ENCODE measurements around the gene UGCG.
"Not testable (repeated sequence)": the region's sequence is repeated elsewhere in the genome, so short reads cannot be mapped to it uniquely, and the experiment has no call there.

Gene UGCG

DNA sequence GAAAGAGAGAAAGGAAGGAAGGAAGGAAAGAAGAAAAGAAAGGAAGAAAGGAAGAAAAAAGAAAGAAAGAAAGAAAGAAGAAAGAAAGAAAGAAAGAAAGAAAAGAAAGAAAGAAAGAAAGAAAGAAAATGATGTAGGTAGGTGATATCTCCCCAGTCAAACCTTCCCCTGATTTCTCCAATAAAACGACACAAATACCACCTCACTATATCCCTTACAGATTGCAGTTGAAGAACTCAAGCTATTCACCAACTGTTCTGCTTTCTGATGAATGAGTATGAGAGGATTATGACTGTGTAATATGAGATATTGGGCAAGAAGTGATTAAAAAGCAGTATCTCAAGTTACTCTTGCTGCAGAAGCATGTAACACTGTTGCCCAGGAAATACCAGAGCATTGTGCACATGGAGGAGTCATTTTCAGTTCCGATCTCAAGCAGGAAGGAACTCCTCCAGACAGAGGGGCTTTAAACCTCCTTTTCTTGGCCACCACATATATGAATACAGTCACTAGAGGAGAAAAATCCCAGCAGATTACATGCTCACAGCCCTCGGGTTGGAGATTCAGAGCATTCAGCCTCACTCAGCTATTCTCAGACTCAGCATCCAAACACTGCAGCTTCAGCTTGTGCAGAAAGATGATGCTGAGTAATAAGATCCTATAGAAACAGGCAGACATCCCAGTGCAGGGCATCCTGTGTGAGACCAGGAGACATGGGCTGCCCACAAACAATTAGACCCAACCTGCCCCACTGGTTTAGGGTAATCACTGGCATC lies 61.4 kb downstream of the UGCG start:
- no peak for DNase-seq

DNA sequence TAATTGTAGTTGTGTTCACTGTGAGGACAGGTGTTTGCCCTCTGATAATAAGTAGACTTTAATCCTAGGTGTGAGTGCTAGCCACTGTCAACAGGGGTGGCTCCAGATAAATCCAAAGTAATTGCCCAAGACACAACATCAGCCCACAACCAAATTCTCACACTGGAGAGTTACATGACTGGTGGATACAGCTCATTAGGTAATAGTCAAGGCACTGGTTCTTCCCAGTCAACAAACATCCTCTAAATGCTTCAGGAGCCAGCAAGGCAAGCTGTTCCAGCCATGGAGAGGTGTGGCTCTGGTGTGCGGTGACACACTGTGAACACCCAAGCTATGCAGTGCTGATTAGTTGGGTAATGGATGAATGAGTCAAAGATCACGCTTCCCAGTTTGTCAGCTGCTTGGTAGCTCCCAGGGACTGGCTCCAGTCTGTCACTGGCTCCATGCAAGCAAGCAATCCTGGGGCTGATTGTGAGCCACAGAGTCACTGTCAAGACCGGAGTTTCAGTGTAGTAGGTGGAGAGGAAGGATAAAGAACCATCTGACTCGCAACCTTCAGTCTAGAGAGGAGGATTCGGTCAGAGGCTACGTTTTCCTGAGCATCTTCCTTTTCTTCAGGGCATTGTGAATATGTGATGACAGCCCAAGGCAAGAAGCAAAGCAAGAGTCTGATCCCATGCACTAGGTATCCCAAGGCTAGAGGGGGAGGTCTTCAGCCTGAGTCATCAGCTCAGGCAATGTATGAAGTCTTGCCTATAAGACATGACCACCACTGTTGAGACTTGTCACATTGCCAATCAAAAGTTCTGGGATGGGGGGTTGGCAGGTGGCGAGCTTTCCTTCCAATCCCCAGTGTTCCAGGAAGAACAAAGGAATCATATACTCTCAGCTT lies 63.1 kb downstream of the UGCG start:
- no peak for DNase-seq

DNA sequence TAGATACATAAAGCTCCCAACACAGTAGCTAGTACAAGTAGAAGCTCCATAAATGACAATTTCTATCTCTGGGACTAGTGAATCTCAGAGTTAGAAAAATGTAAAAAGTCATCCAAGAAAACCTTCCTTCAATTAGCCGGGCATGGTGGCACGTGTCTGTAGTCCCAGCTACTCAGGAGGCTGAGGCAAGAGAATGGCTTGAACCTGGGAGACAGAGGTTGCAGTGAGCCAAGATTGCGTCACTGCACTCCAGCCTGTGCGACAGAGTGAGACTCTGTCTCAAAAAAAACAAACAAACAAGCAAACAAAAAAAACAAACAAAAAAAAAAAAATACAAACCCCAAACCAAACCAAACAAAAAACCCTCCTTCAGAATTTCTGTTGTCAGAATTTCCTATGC lies 63.9 kb downstream of the UGCG start:
- not testable (repeated sequence) for DNase-seq

DNA sequence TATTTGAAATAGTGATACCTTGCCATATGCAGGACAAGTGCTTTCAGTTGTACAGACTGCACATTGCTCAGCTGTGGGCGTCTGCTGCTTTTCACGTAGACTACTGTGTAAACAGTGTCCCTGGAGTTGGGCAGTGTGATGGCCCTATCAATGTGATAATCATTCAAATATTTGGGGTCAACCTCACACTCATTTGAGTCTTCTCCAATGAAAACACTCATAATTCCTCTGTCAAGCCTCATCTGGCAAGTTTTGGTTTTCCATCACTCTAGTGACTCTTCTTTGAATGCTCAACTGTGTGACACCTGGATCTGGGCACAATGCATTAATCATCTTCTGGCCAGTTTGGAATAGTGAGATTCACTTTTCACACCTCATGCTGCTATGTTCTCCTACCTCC lies 64.4 kb downstream of the UGCG start:
- DNase-seq = no peak

DNA sequence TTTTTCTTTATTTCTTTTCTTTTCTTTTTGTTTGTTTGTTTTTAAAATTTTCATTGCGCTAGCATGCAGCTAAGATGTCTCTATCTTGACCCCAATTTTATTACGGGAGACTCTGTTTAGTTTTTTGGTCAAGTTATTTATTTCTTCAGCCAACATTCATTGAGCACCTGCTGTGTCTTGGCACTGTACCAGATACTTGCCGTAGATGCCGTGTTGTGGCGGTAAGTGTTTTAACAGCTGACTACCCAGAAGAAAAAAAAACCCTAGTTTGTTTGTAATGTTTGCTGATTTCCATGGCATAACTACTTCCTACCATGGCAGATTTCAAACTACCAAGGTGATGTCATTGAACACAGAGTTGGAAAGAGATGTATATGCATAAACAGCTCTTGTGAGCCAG lies 65.0 kb downstream of the UGCG start:
- DNase-seq = peak; percentile 5 to 6

DNA sequence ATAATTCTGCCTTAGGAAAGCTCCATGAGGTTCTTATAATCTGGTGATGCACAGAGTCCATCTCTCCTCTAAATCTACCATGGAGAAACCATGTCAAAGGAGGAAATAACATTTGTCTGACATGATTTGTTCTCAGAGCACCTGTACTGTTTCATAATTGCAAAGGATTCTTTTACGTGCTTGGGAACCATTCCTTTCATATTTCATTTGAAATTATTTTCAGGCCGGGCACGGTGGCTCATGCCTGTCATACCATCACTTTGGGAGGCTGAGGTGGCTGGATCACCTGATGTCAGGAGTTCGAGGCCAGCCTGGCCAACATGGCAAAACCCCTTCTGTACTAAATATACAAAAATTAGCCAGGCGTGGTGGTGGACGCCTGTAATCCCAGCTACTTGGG lies 65.4 kb downstream of the UGCG start:
- DNase-seq = no peak

DNA sequence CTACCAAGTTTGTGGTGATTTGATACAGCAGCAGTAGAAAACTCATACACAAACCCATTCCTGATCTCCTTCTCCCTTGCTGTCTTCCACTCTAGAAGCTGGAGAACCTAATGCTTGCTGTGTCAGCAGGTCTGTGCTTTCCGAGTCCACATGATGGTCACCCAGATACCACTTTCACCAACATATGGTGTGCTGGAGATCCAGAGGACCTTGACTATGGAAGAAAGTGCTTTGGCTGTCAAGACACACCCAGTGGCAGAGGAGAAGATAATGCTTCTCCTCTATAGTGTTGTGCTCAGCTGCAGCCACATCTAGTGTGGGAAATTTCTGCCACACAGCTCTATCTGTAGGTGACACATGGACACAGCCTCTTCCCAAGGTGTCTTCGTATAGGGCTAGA lies 67.4 kb downstream of the UGCG start:
- no peak for DNase-seq

DNA sequence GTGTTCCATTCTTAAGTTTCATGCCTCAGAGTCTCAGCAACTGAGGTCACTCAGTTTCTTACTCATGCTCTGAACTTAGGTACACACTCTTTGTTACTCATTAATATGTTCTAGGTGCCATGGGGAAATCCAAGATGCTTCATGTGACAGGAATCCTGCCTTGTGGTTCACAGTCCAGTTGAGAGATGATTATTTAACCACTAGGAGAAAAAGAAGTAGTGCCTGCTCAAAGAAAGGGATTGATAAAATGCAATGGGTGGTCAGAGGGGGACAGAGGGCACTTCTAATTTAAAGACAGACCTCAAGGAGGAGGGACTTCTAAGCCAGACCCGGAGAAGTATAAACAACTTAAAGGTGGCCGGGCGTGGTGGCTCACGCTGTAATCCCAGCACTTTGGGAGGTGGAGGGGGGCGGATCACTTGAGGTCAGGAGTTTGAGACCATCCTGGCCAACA lies 69.0 kb downstream of the UGCG start:
- DNase-seq = no peak

DNA sequence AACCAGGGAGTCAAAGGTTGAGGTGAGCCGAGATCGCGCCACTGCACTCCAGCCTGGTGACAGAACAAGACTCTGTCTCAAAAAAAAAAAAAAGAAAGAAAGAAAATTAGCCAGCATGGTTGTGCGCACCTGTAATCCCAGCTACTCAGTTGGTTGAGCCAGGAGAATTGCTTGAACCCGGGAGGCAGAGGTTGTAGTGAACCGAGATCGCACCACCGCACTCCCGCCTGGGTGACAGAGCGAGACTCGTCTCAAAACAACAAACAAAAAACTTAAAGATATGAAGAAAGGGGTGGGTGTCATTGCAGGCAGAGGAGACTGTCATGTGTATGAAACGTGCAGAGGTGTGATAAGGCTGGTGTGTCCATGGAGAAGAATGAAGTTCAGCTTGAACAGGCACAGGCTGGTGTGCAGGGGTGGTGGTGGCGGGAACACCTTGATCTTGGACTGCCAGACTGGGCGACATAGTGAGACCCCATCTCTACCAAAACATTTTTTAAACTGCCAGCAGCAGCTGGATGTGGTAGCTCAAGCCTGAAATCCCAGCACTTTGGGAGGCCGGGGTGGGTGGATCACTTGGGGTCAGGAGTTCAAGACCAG lies 69.6 kb downstream of the UGCG start:
- DNase-seq = no peak

DNA sequence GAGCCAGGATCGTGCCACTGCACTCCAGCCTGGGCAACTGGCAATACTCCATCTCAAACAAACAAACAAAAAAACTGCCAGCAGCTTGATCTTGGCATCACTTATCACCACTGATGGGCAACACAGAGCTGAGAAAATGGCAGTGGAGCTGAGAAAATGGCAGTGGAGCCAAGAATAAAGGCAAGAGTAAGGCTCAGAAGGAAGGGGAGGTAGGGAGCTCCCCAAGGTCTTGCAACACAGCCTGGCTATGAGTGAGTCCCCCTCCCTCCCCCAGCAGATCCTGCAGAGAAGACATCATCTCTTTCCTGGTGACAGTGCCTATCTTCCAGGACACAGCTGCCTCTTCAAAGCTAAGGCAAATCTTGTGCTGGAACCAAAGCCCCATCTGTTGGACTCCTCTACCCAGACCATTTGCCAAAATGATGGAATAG lies 70.3 kb downstream of the UGCG start:
- no peak for DNase-seq

DNA sequence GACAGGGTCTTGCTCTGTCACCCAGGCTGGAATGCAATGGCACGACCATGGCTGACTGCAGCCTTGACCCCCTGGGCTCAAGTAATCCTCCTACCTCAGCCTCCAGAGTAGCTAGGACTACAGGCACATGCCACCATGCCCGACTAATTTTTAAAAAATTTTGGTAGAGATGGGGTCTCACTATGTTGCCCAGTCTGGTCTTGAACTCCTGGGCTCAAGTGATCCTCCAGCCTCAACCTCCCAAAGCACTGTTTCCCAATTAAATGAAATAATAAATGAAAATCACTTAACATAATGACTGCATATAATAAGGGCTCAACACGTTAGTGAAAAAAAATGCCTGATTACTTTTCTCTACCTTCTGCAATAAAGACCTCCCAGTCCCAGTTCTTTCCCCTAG lies 71.0 kb downstream of the UGCG start:
- no peak for DNase-seq

DNA sequence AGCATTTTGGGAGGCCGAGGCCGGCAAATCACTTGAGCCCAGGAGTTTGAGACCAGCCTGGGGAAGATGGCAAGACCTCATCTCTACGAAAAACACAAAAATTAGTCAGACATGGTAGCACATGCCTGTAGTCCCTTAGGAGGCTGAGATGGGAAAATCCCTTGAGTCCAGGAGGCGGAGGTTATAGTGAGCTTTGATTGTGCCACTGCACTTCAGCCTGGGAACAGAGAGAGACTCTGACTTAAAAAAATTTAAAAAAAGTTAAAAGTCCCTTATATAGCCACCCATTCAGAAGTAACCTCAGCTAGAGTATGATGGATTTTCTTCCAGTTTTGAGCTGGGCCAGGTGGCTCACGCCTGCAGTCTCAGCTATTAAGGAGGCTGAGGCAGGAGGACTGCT lies 72.4 kb downstream of the UGCG start:
- DNase-seq = no peak

DNA sequence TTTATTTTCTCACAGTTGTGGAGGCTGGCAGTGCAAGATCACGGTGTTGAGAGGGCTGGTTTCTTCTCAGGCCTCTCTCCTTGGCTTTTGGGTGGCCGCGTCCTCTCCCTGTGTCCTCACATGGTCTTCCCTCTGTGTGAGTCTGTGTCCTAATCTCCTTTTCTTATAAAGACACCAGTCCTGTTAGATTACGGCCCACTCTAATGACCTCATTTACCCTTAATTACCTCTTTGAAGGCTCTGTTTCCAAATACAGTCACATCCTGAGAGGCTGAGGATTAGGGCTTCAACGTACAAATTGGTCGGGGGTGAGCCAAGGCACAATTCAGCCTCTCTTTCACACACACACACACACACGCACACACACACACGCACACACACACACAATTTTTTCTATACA lies 73.0 kb downstream of the UGCG start:
- DNase-seq = no peak

DNA sequence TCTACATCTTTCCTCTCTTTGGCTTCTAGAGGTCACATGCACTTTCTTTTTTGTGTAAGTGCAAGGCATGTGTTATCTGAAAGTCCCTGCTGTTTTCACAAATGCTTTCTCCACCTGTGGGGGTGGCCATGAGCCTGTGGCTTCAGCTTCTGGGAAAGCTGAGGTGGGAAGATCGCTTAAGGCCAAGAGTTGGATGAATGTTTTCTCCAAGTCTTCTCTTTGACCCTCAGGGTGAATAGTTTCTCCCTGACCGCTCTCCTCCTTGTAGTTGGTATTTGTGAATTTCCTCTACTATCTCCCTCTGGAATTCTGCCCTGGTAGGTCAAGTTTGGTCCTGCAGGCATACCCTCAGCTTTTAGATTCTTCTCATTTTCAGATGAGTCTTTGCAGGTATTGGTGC lies 74.2 kb downstream of the UGCG start:
- DNase-seq = no peak

DNA sequence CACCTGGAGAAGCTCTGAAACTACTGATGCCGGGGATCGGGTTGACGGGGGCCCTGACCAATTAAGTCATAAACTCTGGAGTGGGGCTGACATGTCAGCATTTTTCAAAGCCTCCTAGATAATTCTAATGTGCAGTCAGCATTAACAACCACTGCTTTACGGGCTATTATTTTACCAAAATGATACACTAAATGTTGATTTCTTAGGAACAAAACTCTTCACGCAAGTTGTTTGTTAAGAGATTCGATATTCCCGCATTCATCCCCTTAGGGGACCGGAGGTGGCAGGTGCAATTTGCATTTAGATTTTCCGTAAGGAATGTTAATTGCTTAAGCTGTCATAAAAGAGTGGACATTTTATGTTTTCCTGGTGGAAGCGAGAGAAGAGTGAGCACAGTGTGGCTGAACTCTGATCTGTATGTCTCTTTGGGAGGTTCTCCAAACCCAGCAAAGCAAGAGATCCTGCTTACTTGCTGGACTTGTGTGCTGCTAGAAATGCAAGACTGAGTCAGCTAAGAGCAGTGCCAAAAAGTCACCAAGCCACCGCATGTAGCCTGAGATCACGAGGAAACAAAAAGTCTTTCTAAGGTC lies 77.6 kb downstream of the UGCG start:
- DNase-seq = peak; percentile 14 to 35

DNA sequence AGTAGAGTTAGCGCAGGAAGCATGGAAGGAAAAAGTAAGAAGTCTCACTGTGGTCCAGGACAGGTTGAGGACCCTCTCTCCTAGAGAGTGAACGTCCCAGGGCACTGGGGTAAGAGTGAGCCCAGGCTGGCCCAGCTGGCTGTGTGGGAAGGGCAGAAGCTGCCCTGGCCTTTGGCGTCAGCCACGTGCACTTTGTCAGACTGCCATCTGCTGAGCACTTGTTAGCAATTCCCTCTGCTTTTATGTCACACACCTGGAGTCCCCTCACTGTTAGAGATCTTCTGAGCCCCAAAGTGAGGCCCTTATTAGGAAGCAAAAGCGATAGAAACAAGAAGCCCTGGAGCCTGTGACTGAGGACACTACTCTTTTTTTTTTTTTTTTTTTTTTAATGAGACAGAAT lies 79.1 kb downstream of the UGCG start:
- no peak for DNase-seq

DNA sequence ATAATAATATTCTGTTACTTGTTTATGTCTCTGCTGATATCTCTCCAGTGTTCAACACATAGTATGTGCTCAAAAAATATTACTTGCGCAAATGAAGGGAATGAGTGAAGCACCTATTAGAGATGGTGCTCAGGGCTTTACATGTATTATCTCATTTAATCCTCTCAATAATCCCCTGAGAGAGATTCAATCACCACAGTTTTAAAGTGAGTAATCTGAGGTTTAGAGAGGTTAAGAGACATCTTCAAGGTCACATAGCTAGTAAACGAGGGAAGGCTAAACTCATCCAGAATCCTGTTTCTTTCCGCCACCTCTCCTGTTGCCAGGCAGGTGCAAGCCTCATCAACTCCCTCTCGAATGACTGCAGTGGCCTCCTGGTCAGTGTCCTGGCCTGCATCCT lies 82.0 kb downstream of the UGCG start:
- DNase-seq = no peak

DNA sequence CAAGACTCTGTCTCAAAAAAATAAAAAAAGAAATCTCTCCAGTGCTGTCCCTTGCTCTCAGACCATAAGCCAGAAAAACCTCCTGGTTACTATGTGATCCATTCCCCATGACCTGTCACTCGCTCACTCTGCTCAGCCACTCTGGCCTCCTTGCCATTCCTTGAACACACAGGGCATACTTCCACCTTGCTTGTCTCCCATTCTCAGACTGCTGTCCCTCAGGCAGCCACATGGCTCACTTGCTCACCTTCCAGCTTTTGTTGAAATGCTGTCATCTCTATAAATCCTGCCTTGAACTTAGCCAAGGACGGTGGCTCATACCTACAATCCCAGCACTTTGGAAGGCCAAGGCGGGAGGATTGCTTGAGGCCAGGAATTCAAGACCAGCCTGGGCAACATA lies 82.9 kb downstream of the UGCG start:
- DNase-seq = no peak

DNA sequence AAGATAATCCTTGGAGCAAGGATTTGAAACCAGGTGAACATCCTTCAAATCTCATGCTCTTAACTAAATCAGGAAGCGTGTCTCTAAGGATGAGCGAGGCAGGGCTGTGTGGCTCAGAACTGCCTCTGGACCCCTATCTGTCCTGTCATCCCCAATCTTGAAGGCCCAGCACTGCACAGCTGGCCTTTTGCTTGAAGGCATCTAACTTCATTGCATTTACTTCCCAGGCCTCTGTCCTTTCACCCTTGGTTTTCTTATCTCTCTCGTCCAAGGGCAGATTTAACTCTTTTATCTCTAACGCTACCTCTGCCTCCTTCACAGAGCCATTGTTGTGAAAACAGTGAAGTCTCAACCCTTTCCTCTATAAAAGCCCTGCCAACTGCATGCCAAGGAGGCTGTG lies 83.8 kb downstream of the UGCG start:
- DNase-seq = no peak

DNA sequence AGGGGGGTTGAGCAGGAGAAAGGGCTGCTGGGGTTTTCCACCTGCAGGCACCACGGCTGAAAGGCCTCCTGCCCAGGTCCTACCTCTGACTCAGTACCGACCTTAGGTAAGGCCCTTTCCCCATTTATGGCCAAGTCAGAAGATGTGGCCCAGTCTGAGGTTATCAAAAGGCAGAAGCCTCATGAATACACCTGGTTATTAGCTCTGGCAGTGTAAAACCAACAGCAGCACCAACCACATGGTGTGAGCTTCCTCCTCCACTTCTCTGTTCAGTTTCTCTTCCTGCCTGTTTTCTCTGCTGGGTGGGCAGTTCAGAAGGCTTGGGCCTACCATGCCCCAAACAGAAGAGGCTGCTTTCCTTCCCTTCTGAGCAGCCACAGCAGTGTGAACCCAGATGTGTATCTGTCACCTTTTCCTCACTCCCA lies 86.9 kb downstream of the UGCG start:
- DNase-seq = no peak

DNA sequence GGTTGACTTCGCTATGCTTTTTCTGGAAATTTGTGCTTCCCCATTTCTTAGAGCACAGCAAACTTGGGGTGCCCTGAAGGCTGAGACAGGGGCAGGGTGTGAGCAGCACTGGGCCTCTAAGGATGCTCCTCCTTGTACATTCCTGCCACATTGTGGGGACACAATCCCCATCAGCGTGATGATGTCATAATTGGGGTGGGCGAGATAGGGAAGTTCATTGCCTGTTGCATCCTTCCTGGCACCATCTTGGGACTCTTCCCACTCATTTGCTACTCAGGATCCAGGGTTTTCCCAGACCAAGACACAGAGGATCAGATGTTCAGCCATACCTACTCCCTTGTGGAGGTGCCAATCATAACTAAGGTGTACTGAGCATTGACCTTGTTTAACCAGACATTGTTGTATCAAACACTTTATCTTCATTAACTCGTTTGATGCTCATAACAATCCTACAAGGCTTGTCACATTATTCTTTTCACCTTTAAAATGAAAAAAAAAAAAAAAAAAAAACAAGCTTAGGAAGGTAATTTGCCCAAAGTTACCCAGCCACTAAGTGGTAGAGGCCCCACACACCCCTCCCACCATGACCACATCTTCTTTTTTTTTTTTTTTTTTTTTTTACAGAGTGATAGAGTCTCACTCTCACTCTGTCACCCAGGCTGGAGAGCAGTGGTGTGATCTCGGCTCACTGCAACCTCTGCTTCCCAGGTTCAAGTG lies 87.6 kb downstream of the UGCG start:
- no peak for DNase-seq
